PC-9 (cell line): ENCODE measurements around the gene SLC25A21.
"Not testable (repeated sequence)": the region's sequence is repeated elsewhere in the genome, so short reads cannot be mapped to it uniquely, and the experiment has no call there.

ENCODE experiments used
- CTCF ChIP-seq: fragments of 200-600 bp; sonication (generic); conservative IDR thresholded peaks from 2 replicates; pipeline ENCODE4 v1.6.1; 2017; ENCODE audit warnings: mixed run types, antibody characterized with exemption, mild to moderate bottlenecking, moderate library complexity
- EZH2 ChIP-seq: fragments of 200-600 bp; sonication (generic); IDR thresholded peaks from 2 replicates; pipeline ENCODE4 v1.8.0; 2017; ENCODE audit warnings: antibody characterized with exemption, low read depth

- not testable (repeated sequence) for TF ChIP-seq EZH2, CTCF
Measured at GRCh38 chr14:37209617-37210016, 37.2 kb upstream of the SLC25A21 start.
